Calu3 (cell line): ENCODE data around the gene NHSL2. TPM values are rescaled to one million over a fixed set of nuclear protein-coding genes. Genes with fewer than 3 reads are reported as not detected.
A peak's percentile ranks its signal among the peaks of the same experiment; 100 is the strongest.

Source experiments
- BruUV-seq: library from RNA; stranded (reverse); fragments of 400-500 nt; replicated peaks from 2 replicates; lab custom pipeline; 2021; lab: Mats Ljungman, UMichigan
- CTCF ChIA-PET: fragments of 300-600 bp; sonication (Branson Sonifier 250); formaldehyde crosslinking; loops from one replicate; lab custom pipeline; 2022; ENCODE audit warnings: antibody characterized with exemption; lab: Charles Lee
- DNase-seq: peaks from one replicate; pipeline ENCODE4 v3.0.0; 2022
- H3K27ac Mint-ChIP-seq: one replicate; pipeline ENCODE4 v1.8.0; 2022; ENCODE audit warnings: mixed read lengths; ENCODE audit not compliant: unreplicated experiment
- H3K27me3 Mint-ChIP-seq: one replicate; pipeline ENCODE4 v1.8.0; 2022; ENCODE audit warnings: mixed read lengths; ENCODE audit not compliant: unreplicated experiment
- H3K36me3 Mint-ChIP-seq: one replicate; pipeline ENCODE4 v1.8.0; 2022; ENCODE audit warnings: mild to moderate bottlenecking, moderate library complexity, mixed read lengths; ENCODE audit not compliant: insufficient read depth, unreplicated experiment
- H3K4me1 Mint-ChIP-seq: one replicate; pipeline ENCODE4 v1.8.0; 2022; ENCODE audit warnings: mild to moderate bottlenecking, low read depth, mixed read lengths; ENCODE audit not compliant: unreplicated experiment
- H3K4me3 Mint-ChIP-seq: one replicate; pipeline ENCODE4 v1.8.0; 2022; ENCODE audit warnings: mild to moderate bottlenecking, low read depth, moderate library complexity, mixed read lengths; ENCODE audit not compliant: unreplicated experiment
- H3K9me3 Mint-ChIP-seq: one replicate; pipeline ENCODE4 v1.8.0; 2022; ENCODE audit warnings: low read depth, mixed read lengths; ENCODE audit not compliant: unreplicated experiment
- intact Hi-C: fragments of 100-400 bp; cut with micrococcal nuclease; formaldehyde crosslinking; loops from one replicate; pipeline ENCODE4 v1.10.0; 2022; ENCODE audit not compliant: unreplicated experiment
- total RNA-seq: library from RNA; stranded (reverse); gene quantifications from 2 replicates; pipeline ENCODE4 v1.2.3, GENCODE V29; 2022
- TF ChIP-seq, protein P1 (sequence below): fragments of 200-600 bp; IDR thresholded peaks from one replicate; pipeline ENCODE4 v1.8.0; 2022; ENCODE audit warnings: antibody characterized with exemption; ENCODE audit not compliant: unreplicated experiment

The NHSL2 gene
- total RNA-seq, 1 experiment from 2014 or later, result 0.09 TPM

GRCh38 chrX:71895607-71896006 lies 15.0 kb upstream of the NHSL2 start:
- CTCF ChIA-PET, result no interaction called here
- Mint-ChIP-seq H3K27ac (no peak overlapping the region), H3K27me3 (peaks cover 49% of the 10 kb centered on the region), H3K4me1 (no peaks in the 10 kb centered on the region), H3K9me3 (no peaks in the 10 kb centered on the region), H3K36me3 (no peaks in the 10 kb centered on the region), H3K4me3 (no peak overlapping the region)
- BruUV-seq, result no TSS peak
- TF ChIP-seq, protein P1, sequence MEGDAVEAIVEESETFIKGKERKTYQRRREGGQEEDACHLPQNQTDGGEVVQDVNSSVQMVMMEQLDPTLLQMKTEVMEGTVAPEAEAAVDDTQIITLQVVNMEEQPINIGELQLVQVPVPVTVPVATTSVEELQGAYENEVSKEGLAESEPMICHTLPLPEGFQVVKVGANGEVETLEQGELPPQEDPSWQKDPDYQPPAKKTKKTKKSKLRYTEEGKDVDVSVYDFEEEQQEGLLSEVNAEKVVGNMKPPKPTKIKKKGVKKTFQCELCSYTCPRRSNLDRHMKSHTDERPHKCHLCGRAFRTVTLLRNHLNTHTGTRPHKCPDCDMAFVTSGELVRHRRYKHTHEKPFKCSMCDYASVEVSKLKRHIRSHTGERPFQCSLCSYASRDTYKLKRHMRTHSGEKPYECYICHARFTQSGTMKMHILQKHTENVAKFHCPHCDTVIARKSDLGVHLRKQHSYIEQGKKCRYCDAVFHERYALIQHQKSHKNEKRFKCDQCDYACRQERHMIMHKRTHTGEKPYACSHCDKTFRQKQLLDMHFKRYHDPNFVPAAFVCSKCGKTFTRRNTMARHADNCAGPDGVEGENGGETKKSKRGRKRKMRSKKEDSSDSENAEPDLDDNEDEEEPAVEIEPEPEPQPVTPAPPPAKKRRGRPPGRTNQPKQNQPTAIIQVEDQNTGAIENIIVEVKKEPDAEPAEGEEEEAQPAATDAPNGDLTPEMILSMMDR, result no peak
- DNase-seq, result no peak
- intact Hi-C loops, result no loop called here

DNA sequence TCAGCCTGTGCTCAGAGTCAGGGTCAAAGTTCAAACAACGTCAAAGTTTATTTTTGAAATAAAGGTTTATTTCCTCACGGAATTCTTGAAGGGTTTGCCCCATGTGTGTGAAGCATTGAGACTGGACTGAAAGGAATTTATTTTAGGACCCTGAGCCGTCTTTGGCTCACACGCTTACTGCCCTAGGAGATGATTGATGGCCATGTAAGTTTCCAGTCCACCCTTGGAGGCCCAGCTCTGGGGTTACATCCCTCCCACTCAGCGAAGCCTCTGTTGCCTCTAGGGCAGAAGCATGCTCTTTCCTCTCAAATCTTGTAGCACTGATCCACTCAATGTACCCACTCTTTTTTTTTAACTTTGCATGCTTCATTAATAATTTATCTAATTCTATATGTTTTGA lies 4.5 kb upstream of the NHSL2 start:
- Mint-ChIP-seq H3K9me3 (no peaks in the 10 kb centered on the region), H3K4me3 (no peak overlapping the region), H3K27ac (no peak overlapping the region), H3K4me1 (no peaks in the 10 kb centered on the region), H3K27me3 (peaks cover 54% of the 10 kb centered on the region), H3K36me3 (peaks cover 1% of the 10 kb centered on the region)
- no peak for DNase-seq
- CTCF ChIA-PET, result no interaction called here
- TF ChIP-seq, protein P1, result no peak
- intact Hi-C loops, result no loop called here
- no TSS peak for BruUV-seq

DNA sequence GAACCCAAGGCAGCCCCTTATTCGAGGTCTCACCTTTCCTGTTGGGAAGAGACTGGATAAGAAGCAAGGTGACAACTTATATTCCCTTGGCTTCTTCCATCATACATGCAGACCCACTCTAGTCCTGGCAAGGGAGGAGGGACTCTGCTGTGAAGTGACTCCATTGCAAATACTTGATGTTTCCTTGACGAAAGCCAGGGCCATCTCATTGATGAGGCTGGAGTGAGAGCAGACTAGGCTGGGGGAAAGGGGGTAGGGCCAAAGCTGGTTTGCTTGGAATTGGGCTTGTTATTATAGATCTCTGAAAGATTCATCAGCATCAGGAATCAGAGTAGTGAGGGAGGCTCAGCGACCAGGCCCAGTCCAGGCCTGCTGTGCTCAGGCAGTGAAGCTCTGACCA lies 2.3 kb upstream of the NHSL2 start:
- H3K9me3 Mint-ChIP-seq, result no peaks in the 10 kb centered on the region
- TF ChIP-seq, protein P1, result no peak
- H3K27ac Mint-ChIP-seq, result no peak overlapping the region
- peaks cover 8% of the 10 kb centered on the region for H3K36me3 Mint-ChIP-seq
- H3K4me1 Mint-ChIP-seq, result no peaks in the 10 kb centered on the region
- BruUV-seq, result no TSS peak
- no peak for DNase-seq
- H3K4me3 Mint-ChIP-seq, result no peak overlapping the region
- intact Hi-C loops, result no loop called here
- H3K27me3 Mint-ChIP-seq, result peaks cover 70% of the 10 kb centered on the region
- CTCF ChIA-PET, result no interaction called here

GRCh38 chrX:71909956-71910355 lies 689 bp upstream of the NHSL2 start:
- Mint-ChIP-seq H3K36me3 (peaks cover 8% of the 10 kb centered on the region), H3K4me3 (peak overlapping the region; percentile 66), H3K4me1 (no peaks in the 10 kb centered on the region), H3K9me3 (no peaks in the 10 kb centered on the region), H3K27ac (no peak overlapping the region), H3K27me3 (peaks cover 86% of the 10 kb centered on the region)
- CTCF ChIA-PET, result interaction anchor here (0.7 kb wide), 2 partner anchors 12 to 240 kb away, joined by 3 read pairs; no protein-coding TSS in a partner anchor
- BruUV-seq, result no TSS peak
- intact Hi-C loops, result no loop called here
- DNase-seq, result no peak
- TF ChIP-seq, protein P1, result no peak
